IPS-NIHi11 (cell line): Measurements from ENCODE around the gene CCDC138.

Experiments used
- DNase-seq: peaks from one replicate; pipeline ENCODE4 v3.0.0; 2012; ENCODE audit warnings: mixed read lengths, low spot score

Gene CCDC138

GRCh38 chr2:108918941-108919341 is 132.4 kb downstream of the CCDC138 start:
- DNase-seq, result no peak

- no peak for DNase-seq
These were observed 133.2 kb downstream of the CCDC138 start for GRCh38 chr2:108919571-108920373.

- no peak for DNase-seq
These were observed 134.1 kb downstream of the CCDC138 start for GRCh38 chr2:108920686-108921085.

- no peak for DNase-seq
These were observed 134.8 kb downstream of the CCDC138 start for GRCh38 chr2:108921096-108922030.

- DNase-seq, result no peak
These were observed 135.8 kb downstream of the CCDC138 start for GRCh38 chr2:108922141-108922915.

- no peak for DNase-seq
These were observed 136.6 kb downstream of the CCDC138 start for GRCh38 chr2:108923019-108923700.

- no peak for DNase-seq
These were observed 137.4 kb downstream of the CCDC138 start for GRCh38 chr2:108923736-108924579.

- DNase-seq, result no peak
These were observed 138.1 kb downstream of the CCDC138 start for GRCh38 chr2:108924580-108925251.

- no peak for DNase-seq
These were observed 138.7 kb downstream of the CCDC138 start for GRCh38 chr2:108925286-108925685.

GRCh38 chr2:108925735-108926134 is 139.2 kb downstream of the CCDC138 start:
- DNase-seq, result no peak
